HCT116 (cell line): Measurements from ENCODE around the gene PACSIN2. TPM values are rescaled to one million over a fixed set of nuclear protein-coding genes. Genes with fewer than 3 reads are reported as not detected.

Experiments used
- ATAC-seq: fragments of 200-7000 bp; cut with Tn5 transposase; 2 replicates; pipeline ENCODE4 v1.9.1; 2020; ENCODE audit warnings: mild to moderate bottlenecking, moderate library complexity
- BruUV-seq: library from RNA; stranded (reverse); fragments of 400-500 nt; replicated peaks from 2 replicates; lab custom pipeline; 2021; lab: Mats Ljungman, UMichigan
- CTCF ChIA-PET: fragments of 300-600 bp; sonication (Branson Sonifier 250); formaldehyde crosslinking; loops from one replicate; lab custom pipeline; 2021; ENCODE audit warnings: antibody characterized with exemption; lab: Charles Lee
- POLR2A ChIA-PET: fragments of 300-600, 350-600 bp; sonication (Branson Sonifier 250); formaldehyde crosslinking; loops from one replicate; lab custom pipeline; 2021; ENCODE audit warnings: antibody characterized with exemption; lab: Charles Lee
- RAD21 ChIA-PET, 2 experiments: fragments of 300-600 bp; sonication (Branson Sonifier 250); formaldehyde crosslinking; loops; one replicate each; lab custom pipeline; 2023; ENCODE audit warnings: low total read pairs in 2 of 2; ENCODE audit not compliant: uncharacterized antibody in 2 of 2, unreplicated experiment in 2 of 2, low non-redundant PET in 1 of 2; lab: Charles Lee
- DNase-seq: peaks from one replicate; pipeline ENCODE4 v3.0.0-alpha.2; 2010; ENCODE audit warnings: low read depth, low spot score
- H2AFZ ChIP-seq: fragments of 200-600 bp; shearing (Covaris generic), sonication (generic); 2 replicates; pipeline ENCODE4 v1.6.1; 2017; ENCODE audit warnings: low read depth, mixed run types, mixed read lengths, antibody characterized with exemption, low read length; ENCODE audit not compliant: poor library complexity, severe bottlenecking
- H3K27ac ChIP-seq: 2 replicates; pipeline ENCODE4 v1.5.1; 2012; ENCODE audit warnings: low read depth, low read length
- H3K27me3 ChIP-seq: fragments of 200-600 bp; sonication (generic); 2 replicates; pipeline ENCODE4 v1.6.1; 2016; ENCODE audit warnings: mixed run types, low read length, mixed read lengths; ENCODE audit not compliant: insufficient read depth
- H3K36me3 ChIP-seq, 2 experiments: fragments of 200-500 bp in 1 of 2; fragments of 200-600 bp in 1 of 2; sonication (Bioruptor generic) in 1 of 2; sonication (generic) in 1 of 2; 2 replicates each; pipeline versions ENCODE4 v1.5.1 to v1.6.1; 2014 to 2016; ENCODE audit warnings: low read length in 2 of 2, inconsistent platforms in 1 of 2, mixed read lengths in 1 of 2, mixed run types in 1 of 2; ENCODE audit not compliant: insufficient read depth in 2 of 2, control insufficient read depth in 1 of 2
- H3K4me1 ChIP-seq, 2 experiments: fragments of 200-600 bp in 1 of 2; sonication (generic) in 1 of 2; 2 replicates each; pipeline versions ENCODE4 v1.5.1 to v1.6.1; 2012 to 2017; ENCODE audit warnings: low read length in 2 of 2, inconsistent platforms in 1 of 2, mild to moderate bottlenecking in 1 of 2, mixed read lengths in 1 of 2, mixed run types in 1 of 2, moderate library complexity in 1 of 2; ENCODE audit not compliant: insufficient read depth in 2 of 2, control insufficient read depth in 1 of 2
- H3K4me2 ChIP-seq: fragments of 200-600 bp; sonication (generic); 2 replicates; pipeline ENCODE4 v1.6.1; 2017; ENCODE audit warnings: mixed run types, low read length, mixed read lengths
- H3K4me3 ChIP-seq, 2 experiments: fragments of 200-600 bp in 1 of 2; sonication (generic) in 1 of 2; replicated peaks in 1 of 2; 2 replicates each; pipeline ENCODE4 v1.5.1; 2011 to 2016; ENCODE audit warnings: low read length in 2 of 2, control low read depth in 1 of 2, low read depth in 1 of 2, mild to moderate bottlenecking in 1 of 2, mixed read lengths in 1 of 2, mixed run types in 1 of 2
- H3K79me2 ChIP-seq: fragments of 200-600 bp; sonication (generic); 2 replicates; pipeline ENCODE4 v1.6.1; 2017; ENCODE audit warnings: mild to moderate bottlenecking, mixed run types, low read length, moderate library complexity, mixed read lengths; ENCODE audit not compliant: insufficient read depth
- H3K9ac ChIP-seq: fragments of 200-600 bp; sonication (generic); 2 replicates; pipeline ENCODE4 v1.6.1; 2016; ENCODE audit warnings: low read length, mixed read lengths
- H3K9me2 ChIP-seq: fragments of 200-600 bp; sonication (generic), shearing (Covaris generic); 2 replicates; pipeline ENCODE4 v1.6.1; 2017; ENCODE audit warnings: mixed run types, mild to moderate bottlenecking, moderate library complexity; ENCODE audit not compliant: insufficient read depth
- H3K9me3 ChIP-seq, 2 experiments: fragments of 200-500 bp in 1 of 2; fragments of 200-600 bp in 1 of 2; sonication (Bioruptor generic) in 1 of 2; sonication (generic) in 1 of 2; 2 replicates each; pipeline ENCODE4 v1.6.1; 2014 to 2017; ENCODE audit warnings: low read length in 2 of 2, mixed read lengths in 2 of 2, inconsistent platforms in 1 of 2, low read depth in 1 of 2, mild to moderate bottlenecking in 1 of 2, mixed run types in 1 of 2, moderate library complexity in 1 of 2; ENCODE audit not compliant: control insufficient read depth in 1 of 2, insufficient read depth in 1 of 2
- H4K20me1 ChIP-seq: fragments of 200-600 bp; sonication (generic), shearing (Covaris generic); 2 replicates; pipeline ENCODE4 v1.6.1; 2017; ENCODE audit warnings: mixed run types, mild to moderate bottlenecking, moderate library complexity; ENCODE audit not compliant: insufficient read depth
- EZH2 ChIP-seq: fragments of 200-600 bp; sonication (generic); IDR thresholded peaks from 2 replicates; pipeline ENCODE4 v1.6.1; 2017; ENCODE audit warnings: antibody characterized with exemption, mixed run types
- EZH2phosphoT487 ChIP-seq: fragments of 200-600 bp; IDR thresholded peaks from 2 replicates; pipeline ENCODE4 v1.6.1; 2018; ENCODE audit warnings: antibody characterized with exemption, borderline replicate concordance
- FOSL1 ChIP-seq: IDR thresholded peaks from 2 replicates; pipeline ENCODE4 v1.6.1; 2012; ENCODE audit warnings: low read depth
- POLR2AphosphoS5 ChIP-seq: IDR thresholded peaks from 2 replicates; pipeline ENCODE4 v1.6.1; 2011; ENCODE audit warnings: mild to moderate bottlenecking, low read depth, low read length, moderate library complexity
- RAD21 ChIP-seq: IDR thresholded peaks from 2 replicates; pipeline ENCODE4 v1.6.1; 2012; ENCODE audit warnings: low read depth, mild to moderate bottlenecking
- SP1 ChIP-seq: IDR thresholded peaks from 2 replicates; pipeline ENCODE4 v1.6.1; 2012; ENCODE audit warnings: low read depth
- SRF ChIP-seq: IDR thresholded peaks from 2 replicates; pipeline ENCODE4 v1.6.1; 2012; ENCODE audit warnings: low read depth
- TCF7L2 ChIP-seq: IDR thresholded peaks from 2 replicates; pipeline ENCODE4 v1.7.0; 2011; ENCODE audit warnings: borderline replicate concordance, inconsistent platforms; ENCODE audit not compliant: insufficient read depth, insufficient read length; ENCODE audit errors: extremely low read depth
- YY1 ChIP-seq: IDR thresholded peaks from 2 replicates; pipeline ENCODE4 v1.6.1; 2011; ENCODE audit warnings: low read length, low read depth, moderate library complexity, mild to moderate bottlenecking; ENCODE audit not compliant: insufficient replicate concordance; ENCODE audit errors: extremely low read depth
- ZNF274 ChIP-seq: fragments of 200-500 bp; sonication (Bioruptor generic); IDR thresholded peaks from 2 replicates; pipeline ENCODE4 v1.6.1; 2014; ENCODE audit warnings: mild to moderate bottlenecking, low read depth, low read length, inconsistent platforms
- intact Hi-C: fragments of 100-400 bp; cut with micrococcal nuclease; formaldehyde crosslinking; loops from 2 replicates; pipeline ENCODE4 v1.10.0; 2022
- total RNA-seq: library from RNA; stranded (reverse); gene quantifications from one replicate; pipeline ENCODE4 v1.2.1, GENCODE V29; 2021; ENCODE audit not compliant: unreplicated experiment
- TF ChIP-seq, protein P1 (sequence below): IDR thresholded peaks from 2 replicates; pipeline ENCODE4 v1.6.1; 2012

The PACSIN2 gene
- total RNA-seq, 1 experiment from 2014 or later: 48.2 TPM

DNA sequence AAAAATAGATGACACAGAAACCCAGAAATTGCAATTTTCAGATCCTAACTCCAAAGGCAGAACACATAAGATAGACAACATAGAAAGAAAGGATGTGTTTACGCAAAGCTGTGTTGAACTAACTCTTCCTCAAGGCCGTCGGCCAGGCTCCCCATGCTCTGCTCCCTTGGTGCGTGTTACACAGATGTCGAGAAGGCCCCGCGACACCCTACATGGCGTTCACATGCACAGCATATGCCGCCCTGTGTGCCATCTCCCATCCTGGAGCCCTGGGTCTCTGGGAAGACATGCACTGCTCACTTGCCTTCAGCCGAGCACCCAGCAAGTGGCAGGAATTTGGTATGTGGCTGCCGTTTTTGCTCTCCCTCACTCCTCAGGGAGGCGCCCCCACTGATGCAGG, 110.9 kb downstream of the PACSIN2 start (continued):
- TF ChIP-seq EZH2phosphoT487: no peak
- TF ChIP-seq SP1: no peak
- TF ChIP-seq SRF: no peak
- no peak for TF ChIP-seq YY1
- TF ChIP-seq POLR2AphosphoS5: no peak
- no peak for TF ChIP-seq EZH2
- TF ChIP-seq, protein P1, sequence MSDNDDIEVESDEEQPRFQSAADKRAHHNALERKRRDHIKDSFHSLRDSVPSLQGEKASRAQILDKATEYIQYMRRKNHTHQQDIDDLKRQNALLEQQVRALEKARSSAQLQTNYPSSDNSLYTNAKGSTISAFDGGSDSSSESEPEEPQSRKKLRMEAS: no peak
- no peak for TF ChIP-seq TCF7L2
- no peak for TF ChIP-seq FOSL1

DNA sequence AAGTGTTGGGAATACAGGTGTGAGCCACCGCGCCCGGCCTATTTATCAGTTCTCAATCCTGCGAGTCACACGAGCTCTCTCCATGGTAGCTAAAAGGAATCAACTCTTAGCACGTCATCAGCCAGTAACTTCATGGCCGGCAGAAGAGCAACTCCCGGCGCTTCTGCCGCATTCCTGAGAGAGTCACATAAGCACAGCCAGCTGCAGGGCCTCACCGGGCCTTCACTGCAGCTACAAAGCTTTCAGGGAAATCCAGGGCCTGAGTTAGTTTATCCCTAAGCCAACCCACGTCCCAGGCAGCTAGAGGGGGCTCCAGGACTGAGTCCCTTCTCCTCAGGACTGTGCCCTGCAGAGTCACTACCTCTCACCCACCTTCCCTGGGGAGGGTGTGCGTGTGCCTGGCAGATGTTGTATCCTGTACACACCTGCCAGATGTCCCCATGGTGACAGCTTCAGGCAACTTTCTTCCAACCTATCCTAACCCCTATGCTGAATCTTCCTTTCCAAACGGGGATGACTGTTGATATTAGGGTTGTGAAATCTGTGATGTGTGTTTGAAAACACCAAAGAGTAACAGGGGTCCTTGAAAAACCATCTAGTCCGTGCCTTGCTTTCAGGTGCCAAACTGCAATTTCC, 112.0 kb downstream of the PACSIN2 start:
- DNase-seq (no peak), ATAC-seq (no peak; the same call in 1 of the 2 replicates)
- Histone ChIP-seq H3K27ac (no peak overlapping the region), H3K79me2 (peaks cover 3% of the 10 kb centered on the region; the same call in 1 of the 2 replicates), H3K4me3 (no peak overlapping the region), H3K27me3 (no peaks in the 10 kb centered on the region), H4K20me1 (no peaks in the 10 kb centered on the region), H3K9me2 (no peaks in the 10 kb centered on the region), H2AFZ (no peak overlapping the region), H3K4me2 (no peak overlapping the region), H3K4me1 (peaks cover 0 to 3% of the 10 kb centered on the region in 2 experiments; a peak in 1 of 4 replicates), H3K9me3 (no peaks in the 10 kb centered on the region), H3K36me3 (no peaks in the 10 kb centered on the region; a peak in 1 of 4 replicates), H3K9ac (no peak overlapping the region)
- no TSS peak for BruUV-seq
- TF ChIP-seq ZNF274 (no peak), RAD21 (peak; percentile 28; the same call in 1 of the 2 replicates)
- ChIA-PET CTCF (interaction anchor here (1.7 kb wide), 1 partner anchor 187 kb away, joined by 4 read pairs; no protein-coding TSS in a partner anchor), RAD21 (no interaction called here), POLR2A (no interaction called here)
- intact Hi-C loops: no loop called here
